Stimulated activated CD4-positive, alpha-beta T cell treated with anti-CD3 and anti-CD28 coated beads, Interleukin-4, amount 100 ng/mL, for 1 hour (primary cell): Measurements from ENCODE around the gene LRIT2.
"Not testable (repeated sequence)": the region's sequence is repeated elsewhere in the genome, so short reads cannot be mapped to it uniquely, and the experiment has no call there.

Experiments
- DNase-seq: peaks from one replicate; pipeline ENCODE4 v3.0.0-alpha.2; 2020

The LRIT2 gene

DNA sequence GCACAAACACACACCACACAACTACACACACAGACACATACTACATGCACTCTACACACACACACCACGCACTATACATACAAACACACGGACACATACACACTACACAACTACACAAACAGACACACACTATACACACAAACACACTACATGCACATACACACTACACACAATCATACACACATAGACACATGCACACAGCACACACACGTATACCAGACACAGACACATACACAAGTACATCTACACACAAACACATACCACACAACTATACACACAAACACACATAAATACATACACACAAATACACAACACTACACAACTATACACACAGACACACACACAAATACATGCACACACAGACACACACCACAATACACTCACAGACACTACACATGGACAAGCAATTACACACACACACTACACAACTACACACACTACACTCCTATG is 47.2 kb downstream of the LRIT2 start:
- no peak for DNase-seq

DNA sequence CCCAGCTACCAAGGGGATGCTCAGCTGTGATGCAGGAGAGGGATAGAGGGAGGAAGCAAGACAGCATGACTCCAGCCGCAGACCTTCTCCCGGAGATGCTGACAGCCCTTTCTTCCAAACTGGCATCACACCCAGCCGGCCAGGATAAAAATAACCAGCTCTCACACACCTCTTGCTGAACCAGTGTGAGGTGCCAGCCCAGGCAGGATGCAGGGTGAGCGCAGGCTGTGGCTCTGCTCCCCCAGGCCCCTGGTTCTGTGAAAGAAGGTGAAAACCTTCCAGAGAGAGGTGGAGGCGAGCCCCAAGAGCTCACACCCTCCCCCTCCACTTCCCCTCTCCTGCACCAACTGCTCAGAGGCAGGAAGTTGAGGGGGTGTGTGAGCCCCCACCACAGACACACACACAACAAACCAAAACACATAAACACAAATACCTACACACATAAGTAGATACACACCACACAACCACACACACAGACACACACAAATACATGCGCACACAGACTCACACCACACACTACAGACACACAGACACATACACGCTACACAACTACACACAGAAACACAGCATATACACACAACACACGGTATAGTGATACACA is 47.7 kb downstream of the LRIT2 start:
- no peak for DNase-seq

DNA sequence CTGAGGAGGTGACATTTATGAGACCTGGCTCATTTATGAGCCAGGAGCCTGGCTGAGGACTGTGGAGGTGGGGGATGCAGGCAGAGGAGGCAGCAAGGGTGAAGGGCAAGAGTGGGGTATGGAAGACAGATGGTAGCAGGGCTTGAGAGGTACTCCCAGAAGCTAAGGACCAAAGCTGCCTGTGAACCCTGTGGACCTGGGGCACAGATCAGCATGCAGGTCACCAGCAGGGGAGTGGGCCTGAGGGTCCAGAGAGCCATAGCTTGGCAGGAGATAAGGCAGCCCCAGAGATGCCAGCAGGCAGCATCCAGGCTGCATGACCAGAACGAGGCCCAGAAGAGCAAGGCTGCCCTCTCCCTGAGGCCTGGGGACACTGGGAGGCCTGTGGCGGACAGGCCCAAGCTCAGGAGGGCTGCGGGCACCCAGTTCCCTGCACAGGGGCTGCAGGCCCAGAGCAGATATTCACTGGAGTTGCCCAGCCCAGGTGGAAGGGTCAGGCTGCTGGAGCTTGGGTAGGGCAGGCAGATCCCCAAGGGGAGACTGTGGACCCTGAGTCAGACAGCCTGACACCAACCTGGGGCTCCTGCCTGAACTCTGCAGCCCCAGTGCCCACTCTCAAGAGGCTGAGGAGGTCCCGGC is 48.4 kb downstream of the LRIT2 start:
- no peak for DNase-seq

DNA sequence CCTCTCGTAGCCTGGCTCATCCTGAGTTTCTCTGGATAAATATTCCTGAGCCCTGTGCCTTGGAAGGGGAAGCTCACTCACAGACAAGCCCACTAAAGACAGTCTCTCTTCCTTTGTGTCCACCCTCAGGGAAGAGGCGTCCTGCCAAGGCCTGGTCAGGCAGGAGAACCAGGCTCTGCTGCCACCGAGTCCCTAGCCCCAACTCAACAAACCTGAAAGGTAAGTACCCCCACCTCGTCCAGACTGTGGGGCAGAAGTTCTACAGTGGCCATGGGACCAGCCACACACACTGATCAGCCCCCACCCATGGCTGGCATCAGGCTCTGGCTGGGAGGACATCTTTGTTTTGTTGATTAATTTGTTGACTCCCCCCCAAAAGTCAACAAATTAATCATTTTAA is 49.0 kb downstream of the LRIT2 start:
- DNase-seq: no peak

DNA sequence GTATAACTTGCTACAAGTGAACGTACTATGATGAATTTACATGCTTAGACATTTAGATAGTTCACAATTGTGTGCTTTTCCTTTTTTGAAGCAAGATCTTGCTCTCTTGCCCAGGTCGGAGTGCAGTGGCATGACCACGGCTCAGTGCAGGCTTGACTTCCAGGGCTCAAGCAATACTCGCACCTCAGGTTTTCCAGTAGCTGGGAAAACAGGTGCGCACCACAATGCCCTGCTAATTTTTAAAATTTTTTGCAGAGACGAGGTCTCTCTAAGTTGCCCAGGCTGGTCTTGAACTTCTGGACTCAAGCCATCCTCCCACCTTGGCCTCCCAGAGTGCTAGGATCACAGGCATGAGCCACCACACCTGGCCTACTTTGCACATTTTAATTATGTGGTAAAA is 49.9 kb downstream of the LRIT2 start:
- DNase-seq: no peak

DNA sequence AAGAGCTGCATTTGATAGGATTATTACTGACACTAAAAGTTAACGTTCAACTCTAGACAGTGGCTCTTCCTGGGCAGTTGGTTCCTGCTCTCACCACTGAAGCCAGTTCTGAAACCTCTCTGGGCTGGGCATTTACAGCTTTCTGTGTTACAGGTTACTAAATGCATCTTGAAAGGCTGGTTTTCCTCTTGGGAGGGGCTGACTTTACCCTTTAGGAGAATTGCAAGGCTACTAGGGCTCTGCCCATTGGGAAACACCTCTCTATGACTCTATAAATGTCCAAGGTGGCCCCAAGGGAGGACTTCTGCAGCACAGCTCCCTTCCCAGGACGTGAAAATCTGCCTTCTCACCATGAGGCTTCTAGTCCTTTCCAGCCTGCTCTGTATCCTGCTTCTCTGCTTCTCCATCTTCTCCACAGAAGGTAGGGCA is 51.8 kb downstream of the LRIT2 start, which contains the start of gene GPR15LG:
Gene GPR15LG (plus strand): TSS at position 301 of the 429 bp plus-strand sequence. CDS start 51 bp downstream, at position 352.
- DNase-seq: no peak

DNA sequence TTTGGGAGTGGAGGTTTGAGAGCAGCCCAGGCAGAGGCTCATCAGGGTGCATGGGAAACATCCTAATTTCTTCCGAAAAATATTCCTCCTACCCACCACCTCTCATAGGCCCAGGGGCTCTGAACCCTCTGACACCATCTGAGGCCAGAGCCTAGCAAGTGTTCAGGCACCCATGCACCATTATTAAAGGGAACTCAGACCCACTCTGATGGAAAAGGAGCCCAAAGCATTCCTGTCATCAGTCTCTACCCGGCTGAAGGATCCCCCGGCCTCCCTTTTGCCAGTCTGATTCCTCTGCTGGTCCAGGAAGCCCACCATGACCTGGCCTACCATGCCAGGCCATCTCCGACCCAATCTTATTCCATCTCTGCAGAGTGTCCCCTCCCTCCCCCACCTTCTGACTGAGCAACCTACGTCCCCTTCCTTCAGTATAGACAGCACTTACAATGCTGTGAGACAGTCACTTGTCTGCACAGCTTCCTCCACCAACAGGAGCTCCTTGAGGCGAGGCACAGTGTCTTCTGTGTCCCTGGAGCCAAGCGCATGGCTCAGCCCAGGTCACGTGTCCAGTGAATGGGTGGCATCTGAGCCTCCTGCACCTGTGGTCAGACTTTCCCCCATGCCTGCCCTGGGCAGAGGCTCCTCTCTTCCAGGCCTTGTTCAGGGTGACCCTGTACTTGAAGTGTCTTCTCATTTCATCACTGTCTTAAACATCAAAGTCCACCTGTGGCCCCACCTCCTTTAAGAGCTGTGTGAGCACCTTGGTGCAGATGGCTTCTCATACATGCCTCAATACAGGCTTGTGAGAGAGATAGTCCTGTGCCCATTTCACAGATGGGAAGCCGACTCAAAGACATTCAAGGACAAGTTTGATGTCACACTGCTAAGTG is 52.6 kb downstream of the LRIT2 start:
- DNase-seq: no peak

DNA sequence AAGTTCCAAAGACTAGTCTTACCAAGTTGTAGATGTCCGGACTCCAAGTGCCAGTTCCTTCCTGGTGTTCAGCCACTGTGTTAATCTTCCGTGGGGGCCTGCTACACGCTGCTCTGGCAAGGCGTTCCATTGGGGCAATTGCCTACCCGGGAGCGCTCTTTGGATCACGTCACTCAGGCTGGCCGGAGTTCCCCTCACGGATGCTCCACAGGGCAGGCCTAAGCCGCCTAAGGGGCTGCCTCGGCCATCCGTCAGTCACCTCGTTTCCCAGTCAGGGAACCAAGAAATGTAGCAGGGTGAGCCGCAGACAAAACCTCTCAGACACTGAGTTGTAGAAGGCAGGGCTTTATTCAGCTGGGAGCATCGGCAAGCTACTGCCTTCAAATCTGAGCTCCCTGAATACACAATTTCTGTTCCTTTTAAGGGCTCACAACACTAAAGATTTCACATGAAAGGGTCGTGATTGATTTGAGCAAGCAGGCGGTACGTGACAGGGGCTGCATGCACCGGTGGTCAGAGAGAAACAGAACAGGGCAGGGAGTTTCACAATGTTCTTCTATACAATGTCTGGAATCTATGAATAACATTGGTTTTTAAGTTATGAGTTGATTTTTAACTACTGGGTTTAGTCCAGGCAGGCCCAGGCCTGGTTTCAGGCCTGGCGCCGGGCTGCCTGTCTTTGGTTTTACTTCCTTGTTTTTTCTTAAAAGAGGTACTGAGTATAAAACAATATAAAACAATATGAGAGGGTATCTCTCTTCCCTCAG is 53.5 kb downstream of the LRIT2 start:
- not testable (repeated sequence) for DNase-seq

DNA sequence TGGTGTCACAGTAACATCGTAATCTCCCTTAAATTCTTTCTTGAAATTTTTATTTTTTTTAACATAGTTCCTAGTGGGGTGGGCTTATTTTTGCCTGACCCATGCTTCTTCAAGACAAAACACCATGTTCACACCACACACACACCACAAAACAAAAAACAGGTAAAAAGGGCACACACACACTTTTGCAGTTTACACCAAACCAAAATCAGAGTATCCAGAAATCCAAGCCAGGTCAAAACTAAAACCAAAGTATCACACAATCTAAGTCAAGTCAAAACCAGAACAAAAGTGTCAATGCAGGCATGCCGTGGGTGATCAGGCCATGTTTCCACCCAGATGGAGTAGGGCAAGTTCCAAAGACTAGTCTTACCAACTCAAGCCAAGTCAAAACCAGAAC is 54.1 kb downstream of the LRIT2 start:
- not testable (repeated sequence) for DNase-seq
